Smooth muscle cell (in vitro differentiated cells): ENCODE results near the gene NAA15. TPM values are rescaled to one million over a fixed set of nuclear protein-coding genes. Genes with fewer than 3 reads are reported as not detected.

ENCODE experiments used
- DNase-seq: peaks from one replicate; lab custom pipeline; 2025; ENCODE audit not compliant: unreplicated experiment; lab: John Stamatoyannopoulos, UW
- H2AFZ ChIP-seq: fragments of 200-600 bp; sonication (generic); 2 replicates; pipeline ENCODE4 v1.6.0; 2016; ENCODE audit warnings: antibody characterized with exemption, low read depth, mild to moderate bottlenecking
- H3F3A ChIP-seq: fragments of 200-600 bp; sonication (generic); 2 replicates; pipeline ENCODE4 v1.6.0; 2017; ENCODE audit warnings: antibody characterized with exemption, low read depth
- H3K27ac ChIP-seq: fragments of 200-600 bp; sonication (generic); 2 replicates; pipeline ENCODE4 v1.5.1; 2016; ENCODE audit warnings: low read depth, mild to moderate bottlenecking
- H3K27me3 ChIP-seq: fragments of 200-600 bp; sonication (generic); 2 replicates; pipeline ENCODE4 v1.6.1; 2016; ENCODE audit warnings: low read depth, mild to moderate bottlenecking
- H3K36me3 ChIP-seq: fragments of 200-600 bp; sonication (generic); 2 replicates; pipeline ENCODE4 v1.5.1; 2016; ENCODE audit warnings: low read depth
- H3K4me1 ChIP-seq: fragments of 200-600 bp; sonication (generic); 2 replicates; pipeline ENCODE4 v1.5.1; 2016; ENCODE audit warnings: low read depth
- H3K4me2 ChIP-seq: fragments of 200-600 bp; sonication (generic); 2 replicates; pipeline ENCODE4 v1.6.0; 2016; ENCODE audit warnings: mild to moderate bottlenecking
- H3K4me3 ChIP-seq: fragments of 200-600 bp; sonication (generic); 2 replicates; pipeline ENCODE4 v1.5.1; 2016; ENCODE audit warnings: mild to moderate bottlenecking
- H3K79me2 ChIP-seq: fragments of 200-600 bp; sonication (generic); 2 replicates; pipeline ENCODE4 v1.6.0; 2016; ENCODE audit warnings: low read depth, mild to moderate bottlenecking
- H3K9ac ChIP-seq: fragments of 200-600 bp; sonication (generic); 2 replicates; pipeline ENCODE4 v1.6.0; 2016; ENCODE audit warnings: low read depth
- H3K9me3 ChIP-seq: fragments of 200-600 bp; sonication (generic); replicated peaks from 2 replicates; pipeline ENCODE4 v1.5.1; 2016; ENCODE audit warnings: low read depth
- H4K20me1 ChIP-seq: fragments of 200-600 bp; sonication (generic); 2 replicates; pipeline ENCODE4 v1.6.0; 2016; ENCODE audit warnings: low read depth
- CTCF ChIP-seq: fragments of 200-600 bp; sonication (generic); IDR thresholded peaks from 2 replicates; pipeline ENCODE4 v1.5.1; 2017; ENCODE audit warnings: borderline replicate concordance, mild to moderate bottlenecking, antibody characterized with exemption; ENCODE audit not compliant: insufficient read depth, poor library complexity, severe bottlenecking
- WGBS: methylation state at CpG from one replicate; pipeline ENCODE4 v1.1.7; 2016; ENCODE audit warnings: low lambda C conversion rate; 5-methylcytosine and 5-hydroxymethylcytosine counted together
- polyA plus RNA-seq: library from polyadenylated mRNA; unstranded; fragments of >200 nt; fragmentation: Nextera tagmentation; extraction: Ambion mirVana; gene quantifications from 2 replicates; pipeline ENCODE4 v1.2.1, GENCODE V29; 2016
- total RNA-seq: library from RNA; depleted of rRNA; stranded (reverse); fragments of >200 nt; gene quantifications from 2 replicates; pipeline ENCODE4 v1.2.3, GENCODE V29; 2014

Gene NAA15
- total and polyA plus RNA-seq, 2 experiments from 2014 or later, result 21.7 to 27.0 TPM

DNA sequence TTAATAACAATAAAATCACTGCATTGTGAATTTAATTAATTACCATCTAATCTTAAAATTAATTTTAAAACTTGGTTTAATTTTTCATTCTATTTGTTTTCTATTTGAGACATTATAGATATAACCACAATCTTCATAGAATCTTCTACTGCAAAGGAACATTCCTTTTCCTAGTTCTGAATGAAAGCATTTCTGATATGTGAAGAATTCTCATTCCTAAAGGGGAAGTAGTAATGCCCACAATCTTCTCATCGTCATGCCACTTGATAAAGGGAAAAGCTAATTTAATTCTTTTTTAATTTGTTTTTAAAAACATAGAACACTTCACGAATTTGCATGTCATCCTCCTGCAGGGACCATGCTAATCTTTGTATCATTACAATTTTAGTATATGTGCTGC lies 45.0 kb upstream of the NAA15 start:
- no peaks in the 10 kb centered on the region for H3K27me3 ChIP-seq
- no peaks in the 10 kb centered on the region for H3K79me2 ChIP-seq
- H3K36me3 ChIP-seq, result no peaks in the 10 kb centered on the region
- no peak overlapping the region for H3K4me3 ChIP-seq
- DNase-seq, result no peak
- H2AFZ ChIP-seq, result no peak overlapping the region
- WGBS, result 49% methylated on average over 2 of the region's 2 CpGs
- no peaks in the 10 kb centered on the region for H3K4me1 ChIP-seq
- TF ChIP-seq CTCF, result no peak
- no peak overlapping the region for H3K9ac ChIP-seq
- no peak overlapping the region for H3K4me2 ChIP-seq
- no peaks in the 10 kb centered on the region for H3K9me3 ChIP-seq
- no peak overlapping the region for H3K27ac ChIP-seq
- no peaks in the 10 kb centered on the region for H4K20me1 ChIP-seq
- no peaks in the 10 kb centered on the region for H3F3A ChIP-seq

GRCh38 chr4:139265654-139266053 lies 35.7 kb upstream of the NAA15 start:
- no peak overlapping the region for H3K9ac ChIP-seq
- no peak for TF ChIP-seq CTCF
- no peak overlapping the region for H3K4me3 ChIP-seq
- H3K27me3 ChIP-seq, result no peaks in the 10 kb centered on the region
- H4K20me1 ChIP-seq, result no peaks in the 10 kb centered on the region
- DNase-seq, result no peak
- H3K27ac ChIP-seq, result no peak overlapping the region
- peaks cover 8% of the 10 kb centered on the region for H3K4me1 ChIP-seq
- no peaks in the 10 kb centered on the region for H3K79me2 ChIP-seq
- H3K36me3 ChIP-seq, result no peaks in the 10 kb centered on the region
- no peaks in the 10 kb centered on the region for H3F3A ChIP-seq
- WGBS, result 63% methylated on average over 3 of the region's 3 CpGs
- H3K4me2 ChIP-seq, result peak overlapping the region; percentile 83
- H3K9me3 ChIP-seq, result no peaks in the 10 kb centered on the region
- H2AFZ ChIP-seq, result no peak overlapping the region

DNA sequence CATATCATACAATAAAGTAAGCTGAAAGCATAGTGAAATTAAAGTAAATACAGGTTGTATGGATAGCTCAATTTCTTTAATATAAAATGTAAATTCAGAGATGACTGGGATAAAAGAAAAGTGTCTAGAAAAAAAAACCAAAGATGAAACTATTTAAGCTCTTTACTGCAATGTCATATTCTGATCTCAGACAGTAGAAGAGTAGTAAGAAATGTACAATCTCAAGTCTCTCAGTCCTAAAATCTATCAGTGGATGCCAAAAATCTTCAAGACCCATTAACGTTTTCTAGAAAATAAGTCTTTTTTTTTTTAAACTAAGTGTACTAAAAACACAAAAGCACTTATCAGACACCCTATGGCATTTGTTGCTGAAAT lies 35.1 kb upstream of the NAA15 start:
- WGBS, result 0% methylated on average over 1 of the region's 1 CpG
- no peaks in the 10 kb centered on the region for H3K36me3 ChIP-seq
- H3K9ac ChIP-seq, result peak overlapping the region; percentile 23

More for the DNA sequence above, 35.1 kb upstream of the NAA15 start:
- Histone ChIP-seq H3K4me2 (peak overlapping the region; percentile 83), H3K9me3 (no peaks in the 10 kb centered on the region), H3K27me3 (no peaks in the 10 kb centered on the region), H2AFZ (peak overlapping the region; percentile 75), H4K20me1 (no peaks in the 10 kb centered on the region), H3K27ac (peak overlapping the region; percentile 67), H3F3A (no peaks in the 10 kb centered on the region), H3K79me2 (no peaks in the 10 kb centered on the region), H3K4me1 (peaks cover 8% of the 10 kb centered on the region), H3K4me3 (peak overlapping the region; percentile 55)
- TF ChIP-seq CTCF, result no peak
- DNase-seq, result no peak
